ENCODE results near the gene SIPA1L3.
"Not testable (repeated sequence)": the region's sequence is repeated elsewhere in the genome, so short reads cannot be mapped to it uniquely, and the experiment has no call there.

SIPA1L3 gene

GRCh38 chr19:37907735-37908455 lies 887 bp downstream of the SIPA1L3 start:
- in situ Hi-C loops (cut with HindIII; ENCODE audit: low sequenced_read_pairs), result no loop called here

DNA sequence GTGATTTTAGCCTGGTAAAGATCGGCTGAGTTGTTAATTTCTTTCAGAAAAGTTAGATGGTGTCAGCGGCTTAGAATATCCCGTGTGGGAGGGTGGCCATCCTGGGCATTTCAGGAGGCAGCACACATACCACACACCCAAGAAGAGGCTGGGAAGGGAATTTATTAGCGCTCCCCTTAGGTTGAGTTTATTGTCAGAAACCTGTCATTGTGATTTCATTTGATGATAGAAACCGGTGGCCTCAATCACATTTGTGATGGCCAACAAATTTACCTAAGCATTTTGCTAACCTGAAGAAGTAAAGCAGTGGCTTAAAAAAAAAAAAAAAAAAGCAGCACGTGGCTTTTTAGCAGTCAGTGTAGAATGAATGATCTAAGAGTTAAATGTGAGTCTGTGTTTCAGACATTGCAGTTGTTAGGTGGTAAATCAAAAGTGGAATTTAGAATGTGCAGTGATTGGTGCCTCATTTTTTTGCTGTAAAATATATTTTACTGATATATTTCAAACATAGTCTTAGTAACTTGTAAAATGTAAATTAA lies 2.7 kb downstream of the SIPA1L3 start:
- in situ Hi-C loops (cut with HindIII; ENCODE audit: low sequenced_read_pairs), result no loop called here

DNA sequence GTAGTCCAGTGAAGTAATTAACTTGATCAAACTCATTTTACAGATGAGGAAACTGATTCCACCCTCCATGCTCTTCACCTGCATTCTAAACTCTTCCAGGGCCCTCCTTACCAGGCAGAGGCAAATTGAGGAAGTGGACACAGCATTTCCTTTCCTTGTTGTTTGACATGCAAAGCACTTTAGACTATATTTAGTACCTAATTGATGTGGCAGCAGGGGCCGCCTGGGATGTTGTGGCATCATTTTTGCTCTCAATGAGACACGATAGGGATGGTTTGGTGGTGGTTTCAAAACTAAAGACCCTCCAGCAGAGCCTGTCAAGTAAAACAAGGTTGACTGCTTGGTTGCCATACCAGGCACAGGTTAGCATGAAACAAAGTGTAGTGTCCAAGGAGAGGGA lies 7.9 kb downstream of the SIPA1L3 start:
- in situ Hi-C loops (cut with HindIII; ENCODE audit: low sequenced_read_pairs), result no loop called here

DNA sequence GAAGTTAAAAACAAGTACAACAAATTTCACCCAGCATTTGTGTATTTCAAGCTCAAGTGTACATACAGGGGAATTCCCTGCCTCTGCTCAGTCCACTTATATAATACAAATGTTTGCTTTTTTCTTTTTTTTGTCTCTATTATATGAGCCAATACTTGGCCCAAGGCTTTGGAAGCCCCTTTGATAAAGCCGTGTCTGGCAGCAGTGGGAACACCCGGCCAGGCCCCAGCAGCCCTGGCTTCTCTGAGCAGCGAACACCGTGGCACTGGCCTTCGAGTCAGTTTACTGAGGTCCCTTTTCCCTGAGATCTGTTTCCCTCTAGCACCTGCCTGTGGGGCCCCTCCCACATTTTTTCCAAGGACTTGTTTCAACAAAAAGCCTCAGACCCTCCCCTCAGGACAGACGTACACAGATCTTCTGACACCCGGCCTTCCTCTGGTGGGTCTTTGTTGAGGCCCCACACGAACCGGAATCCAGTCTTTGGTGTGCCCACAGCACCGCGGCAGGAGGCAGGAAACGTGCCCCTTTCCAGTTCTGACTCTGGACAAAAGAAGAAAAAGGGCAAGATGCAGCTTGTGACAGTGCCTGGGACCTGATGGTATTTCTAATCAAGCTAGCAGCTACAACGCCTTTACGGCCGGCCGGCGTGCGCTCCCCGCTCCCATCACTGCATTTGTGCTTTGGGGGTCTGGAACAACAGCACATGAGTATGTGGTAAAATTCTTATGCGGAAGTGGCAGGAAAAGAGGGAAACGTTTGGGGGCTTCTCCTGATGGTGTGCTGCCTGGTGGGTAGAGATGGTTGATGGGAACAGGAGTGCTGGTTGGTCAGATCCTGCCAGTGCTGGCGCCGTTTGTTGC lies 13.8 kb downstream of the SIPA1L3 start:
- in situ Hi-C loops (cut with HindIII; ENCODE audit: low sequenced_read_pairs), result no loop called here

DNA sequence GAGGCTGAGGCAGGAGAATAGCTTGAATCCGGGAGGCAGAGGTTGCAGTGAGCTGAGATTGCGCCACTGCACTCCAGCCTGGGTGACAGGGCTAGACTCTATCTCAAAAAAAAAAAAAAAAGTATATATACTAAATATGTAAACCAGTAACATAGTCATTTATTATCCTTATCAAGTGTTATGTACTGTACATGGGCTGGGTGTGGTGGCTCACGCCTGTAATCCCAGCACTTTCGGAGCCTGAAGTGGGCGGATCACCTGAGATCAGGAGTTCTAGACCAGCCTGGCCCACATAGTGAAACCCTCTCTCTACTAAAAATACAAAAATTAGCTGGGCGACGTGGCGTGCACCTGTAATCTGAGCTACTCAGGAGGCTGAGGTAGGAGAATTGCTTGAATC lies 17.6 kb downstream of the SIPA1L3 start:
- in situ Hi-C loops (cut with HindIII; ENCODE audit: low sequenced_read_pairs), result not testable (repeated sequence)

- in situ Hi-C loops (cut with HindIII; ENCODE audit: low sequenced_read_pairs), result no loop called here
Observed at GRCh38 chr19:37925212-37925611, 18.2 kb downstream of the SIPA1L3 start.

DNA sequence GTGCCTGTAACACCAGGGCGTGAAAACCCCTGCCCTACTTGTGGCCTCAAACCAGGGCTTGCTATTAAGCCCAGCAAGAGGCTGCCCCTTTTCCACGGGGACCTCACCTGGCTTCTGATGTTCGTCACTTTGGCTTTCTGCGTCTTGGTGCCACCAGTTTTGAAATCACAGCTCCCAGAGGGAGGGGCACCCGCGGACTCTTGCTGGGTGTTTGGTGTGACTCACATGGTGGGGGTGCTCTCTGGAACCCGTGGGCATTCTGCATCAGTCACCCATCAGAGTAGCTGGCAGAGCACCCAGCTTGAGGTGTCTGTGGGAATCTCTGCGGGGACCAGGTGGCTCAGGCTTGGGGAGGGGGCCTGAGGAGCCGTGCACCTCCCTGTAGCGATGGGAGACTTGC lies 19.2 kb downstream of the SIPA1L3 start:
- in situ Hi-C loops (cut with HindIII; ENCODE audit: low sequenced_read_pairs), result no loop called here

DNA sequence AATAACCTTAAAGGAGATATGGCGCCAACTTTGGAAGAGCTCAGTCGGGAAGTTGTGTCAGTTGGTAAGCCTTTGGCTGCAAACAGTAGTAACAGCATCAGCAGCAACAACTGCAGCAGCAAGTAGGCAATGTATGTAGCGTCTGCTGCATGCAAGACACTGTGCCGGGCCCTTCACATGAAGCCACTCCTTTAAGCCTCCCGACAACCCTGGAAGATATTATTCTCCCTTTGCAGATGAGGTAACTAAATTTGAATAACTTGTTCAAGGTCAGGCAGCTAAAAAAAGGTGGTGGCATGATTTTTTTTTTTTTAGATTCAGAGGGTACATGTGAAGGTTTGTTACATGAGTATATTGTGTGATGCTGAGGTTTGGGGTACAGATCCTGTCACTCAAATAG lies 19.7 kb downstream of the SIPA1L3 start:
- in situ Hi-C loops (cut with HindIII; ENCODE audit: low sequenced_read_pairs), result no loop called here

- in situ Hi-C loops (cut with HindIII; ENCODE audit: low sequenced_read_pairs), result no loop called here
Observed at GRCh38 chr19:37928527-37929286, 21.7 kb downstream of the SIPA1L3 start.

GRCh38 chr19:37929355-37929923 lies 22.4 kb downstream of the SIPA1L3 start:
- in situ Hi-C loops (cut with HindIII; ENCODE audit: low sequenced_read_pairs), result no loop called here

DNA sequence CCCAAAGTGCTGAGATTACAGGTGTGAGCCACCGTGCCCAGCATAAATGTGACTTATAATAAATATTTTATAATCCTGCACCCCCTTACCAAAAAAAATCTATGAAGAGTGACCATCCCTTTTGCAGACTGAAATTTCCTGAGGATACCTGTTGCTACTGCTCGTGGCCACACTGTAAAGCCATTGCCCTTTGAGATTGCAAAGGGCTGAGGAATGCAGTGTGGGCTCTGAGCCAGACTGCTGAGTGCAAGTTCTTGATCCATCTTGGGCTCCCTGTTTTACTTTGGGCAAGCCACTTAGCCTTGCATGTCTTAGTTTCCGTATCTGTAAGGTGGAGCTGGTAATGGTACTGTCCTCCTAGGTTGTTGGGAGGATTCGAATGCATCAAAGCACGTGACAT lies 23.4 kb downstream of the SIPA1L3 start:
- in situ Hi-C loops (cut with HindIII; ENCODE audit: low sequenced_read_pairs), result no loop called here

DNA sequence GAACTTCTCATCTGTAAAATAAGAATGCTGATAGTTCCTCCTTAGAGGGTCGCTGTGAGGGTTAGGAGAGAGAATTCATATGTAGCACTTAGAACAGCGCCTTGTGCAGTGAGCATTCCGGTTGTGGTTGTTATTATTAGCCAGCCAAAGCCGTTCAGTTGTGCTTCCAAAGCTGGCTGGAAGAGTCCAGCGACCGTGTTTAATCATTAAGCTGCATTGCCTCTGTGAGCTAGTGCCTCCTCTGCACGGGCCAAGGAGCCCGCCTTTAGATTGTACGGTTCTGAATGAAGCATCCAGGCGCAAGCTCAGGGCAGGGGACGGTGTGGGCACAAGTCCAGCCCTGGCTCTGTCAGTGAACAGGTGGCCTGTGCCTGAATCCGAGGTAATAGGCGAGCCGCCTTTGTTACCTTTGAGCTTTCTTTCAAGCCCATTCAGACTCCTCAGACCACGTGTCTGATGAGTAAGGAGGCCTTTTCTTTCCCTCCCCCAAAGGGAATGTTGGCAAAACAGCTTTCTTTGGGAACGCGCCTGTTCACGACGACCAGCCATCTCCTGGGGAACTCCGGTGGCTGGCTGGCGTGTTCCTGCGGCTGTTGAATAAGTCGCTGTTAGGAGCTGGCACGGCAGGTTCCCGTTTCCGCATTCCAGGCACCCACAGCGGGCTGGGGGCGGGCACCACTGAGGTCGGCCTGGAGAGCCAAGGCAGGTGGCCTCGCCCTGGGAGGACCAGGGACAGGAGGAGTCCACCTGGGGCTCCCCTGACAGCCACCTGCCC lies 25.1 kb downstream of the SIPA1L3 start:
- in situ Hi-C loops (cut with HindIII; ENCODE audit: low sequenced_read_pairs), result no loop called here

DNA sequence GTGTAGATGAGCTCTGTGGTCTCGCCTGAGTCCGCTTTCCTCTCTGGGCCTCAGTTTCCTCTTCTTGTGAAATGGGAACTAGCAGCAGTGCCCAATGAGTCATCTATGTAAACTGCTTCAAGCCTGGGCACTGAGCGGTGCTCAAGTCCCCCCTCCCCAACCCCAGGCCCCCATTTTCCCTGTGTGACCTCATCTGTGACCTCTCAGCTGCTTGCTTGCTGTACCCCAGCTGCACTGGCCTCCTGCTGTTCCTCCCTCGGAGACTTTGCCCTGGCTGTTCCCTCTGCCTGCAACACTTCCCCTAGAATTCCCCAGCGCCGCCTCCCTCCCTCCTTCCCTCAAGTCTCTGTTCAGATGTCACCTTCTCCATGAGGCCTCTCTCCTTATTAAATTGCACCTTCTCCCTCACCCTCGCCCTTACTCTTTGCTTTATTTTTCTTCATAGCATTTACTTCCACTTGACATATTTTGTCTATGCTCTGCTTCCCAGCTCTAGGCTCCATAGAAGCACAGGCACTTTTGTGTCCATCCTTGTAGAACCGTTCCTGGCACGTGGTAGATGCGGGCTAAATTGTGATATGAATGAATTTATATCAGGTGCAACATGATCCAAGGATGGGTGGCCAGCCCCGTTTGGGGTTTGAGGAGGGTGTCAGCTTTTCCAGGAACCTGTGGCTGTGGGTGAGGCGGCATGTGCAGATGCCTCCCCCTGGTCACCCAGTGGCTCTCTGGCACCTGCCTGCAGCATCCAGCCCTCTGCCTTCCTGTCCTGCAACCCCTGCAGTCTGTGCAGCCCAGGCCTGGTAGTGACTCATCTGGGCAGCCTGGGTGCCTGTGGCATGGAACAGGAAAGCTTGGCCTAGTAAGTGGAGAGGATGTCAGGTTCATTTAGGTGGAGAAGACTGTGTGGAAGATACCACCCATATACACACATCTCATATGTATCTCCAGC lies 26.3 kb downstream of the SIPA1L3 start:
- in situ Hi-C loops (cut with HindIII; ENCODE audit: low sequenced_read_pairs), result no loop called here

- in situ Hi-C loops (cut with HindIII; ENCODE audit: low sequenced_read_pairs), result no loop called here
Observed at GRCh38 chr19:37933937-37934358, 26.9 kb downstream of the SIPA1L3 start.

- in situ Hi-C loops (cut with HindIII; ENCODE audit: low sequenced_read_pairs), result no loop called here
Observed at GRCh38 chr19:37935341-37935740, 28.3 kb downstream of the SIPA1L3 start.

GRCh38 chr19:37936166-37936565 lies 29.2 kb downstream of the SIPA1L3 start:
- in situ Hi-C loops (cut with HindIII; ENCODE audit: low sequenced_read_pairs), result no loop called here

- in situ Hi-C loops (cut with HindIII; ENCODE audit: low sequenced_read_pairs), result no loop called here
Observed at GRCh38 chr19:37936886-37937285, 29.9 kb downstream of the SIPA1L3 start.

DNA sequence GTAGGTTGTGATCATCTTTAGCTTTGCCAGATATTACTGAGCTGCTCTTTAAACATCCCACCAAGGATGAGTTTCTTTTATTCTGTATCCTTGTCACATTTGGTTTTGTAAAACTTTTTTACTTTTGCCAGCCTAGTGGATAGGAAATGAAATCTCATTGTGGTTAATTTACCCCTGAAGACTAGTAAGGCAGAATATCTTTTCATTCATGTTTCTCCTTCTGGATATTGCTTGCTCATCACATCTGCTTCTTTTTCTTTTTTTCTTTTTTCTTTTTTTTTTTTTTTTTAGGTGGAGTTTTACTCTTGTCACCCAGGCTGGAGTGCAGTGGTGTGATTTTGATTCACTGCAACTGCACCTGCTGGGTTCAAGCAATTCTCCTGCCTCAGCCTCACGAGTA lies 31.3 kb downstream of the SIPA1L3 start:
- in situ Hi-C loops (cut with HindIII; ENCODE audit: low sequenced_read_pairs), result no loop called here

Measured in DLD1 (cell line).